Gastroesophageal sphincter (tissue), 3 donors: ENCODE data around the gene DISC1.

Experiments used
- CTCF ChIP-seq, 4 experiments: fragments of 200-600 bp in 2 of 4; fragments of 450-650 bp in 2 of 4; sonication (generic) in 1 of 4; IDR thresholded peaks; one replicate each; pipeline ENCODE4 v1.5.1; 2017 to 2019; ENCODE audit warnings: antibody characterized with exemption in 4 of 4, mild to moderate bottlenecking in 2 of 4, moderate library complexity in 2 of 4
- POLR2A ChIP-seq, 2 donors: fragments of 450-650 bp; IDR thresholded peaks; one replicate each; pipeline ENCODE4 v1.6.1; 2017; ENCODE audit warnings: antibody characterized with exemption in 2 of 2, mild to moderate bottlenecking in 2 of 2, moderate library complexity in 1 of 2
- POLR2AphosphoS5 ChIP-seq: sonication (generic); formaldehyde crosslinking; IDR thresholded peaks from one replicate; pipeline ENCODE4 v1.6.1; 2017; ENCODE audit warnings: antibody characterized with exemption

DNA sequence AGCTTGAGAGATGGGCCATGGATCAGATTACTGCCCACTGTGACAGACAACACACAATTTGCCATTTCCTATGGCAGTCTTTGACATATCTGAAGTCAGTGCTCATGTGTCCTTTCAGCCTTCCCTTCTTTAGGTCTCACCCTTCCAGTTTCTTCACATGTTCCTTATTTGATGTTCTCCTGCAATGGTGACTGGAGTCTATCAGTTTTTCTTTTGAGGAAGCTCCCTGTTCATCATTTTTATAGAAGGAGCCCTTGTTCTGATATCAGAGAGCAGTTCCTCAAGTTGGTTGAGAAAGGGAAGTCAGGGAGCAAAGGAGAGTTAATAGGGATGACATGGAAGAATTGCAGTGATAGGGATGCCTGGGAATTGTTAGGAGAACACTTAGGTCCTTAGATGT, 42.2 kb downstream of the DISC1 start:
- TF ChIP-seq CTCF (IDR thresholded peaks at IDR 0.05) (no peak), POLR2AphosphoS5 (no peak), POLR2A (IDR thresholded peaks at IDR 0.05) (no peak)
